Activated naive CD4-positive, alpha-beta T cell (primary cell): ENCODE measurements around the gene UBXN11.
A peak's percentile ranks its signal among the peaks of the same experiment; 100 is the strongest.

Source experiments
- DNase-seq, 4 experiments: peaks; one replicate each; lab custom pipeline; 2025; lab: John Stamatoyannopoulos, UW

Gene UBXN11

GRCh38 chr1:26268290-26269197, 37.9 kb downstream of the UBXN11 start:
- no peak for DNase-seq

GRCh38 chr1:26265405-26265804, 41.0 kb downstream of the UBXN11 start:
- no peak for DNase-seq

- DNase-seq, result no peak
Observed at GRCh38 chr1:26263212-26263611, 43.2 kb downstream of the UBXN11 start.

GRCh38 chr1:26259578-26259977, 46.9 kb downstream of the UBXN11 start:
- no peak for DNase-seq

- no peak for DNase-seq
Observed at GRCh38 chr1:26259005-26259404, 47.4 kb downstream of the UBXN11 start.

- DNase-seq, result no peak
Observed at GRCh38 chr1:26257222-26257621, 49.2 kb downstream of the UBXN11 start.

- no peak for DNase-seq
Observed at GRCh38 chr1:26254404-26254803, 52.0 kb downstream of the UBXN11 start.

- no peak for DNase-seq
Observed at GRCh38 chr1:26252718-26253117, 53.7 kb downstream of the UBXN11 start.

- DNase-seq, result no peak
Observed at GRCh38 chr1:26239936-26240335, 66.5 kb downstream of the UBXN11 start.

GRCh38 chr1:26237230-26237966, 69.0 kb downstream of the UBXN11 start:
- no peak for DNase-seq

- no peak for DNase-seq
Observed at GRCh38 chr1:26234644-26235370, 71.6 kb downstream of the UBXN11 start.

GRCh38 chr1:26233903-26234643, 72.4 kb downstream of the UBXN11 start, which contains the start of gene CEP85:
Gene CEP85 (plus strand): TSS chr1:26234200. CDS start chr1:26239784, 5,584 bp downstream.
- peak; percentile 89 to 98 (median 96) for DNase-seq
